Activated CD4-positive, alpha-beta T cell treated with anti-CD3 and anti-CD28 coated beads, Interleukin-2, amount 10 ng/mL, durations not matched to agents 7 days and 5 days (primary cell): ENCODE results near the gene SLC16A2. TPM values are rescaled to one million over a fixed set of nuclear protein-coding genes. Genes with fewer than 3 reads are reported as not detected.
A peak's percentile ranks its signal among the peaks of the same experiment; 100 is the strongest.

Source experiments
- CTCF ChIA-PET: fragments of 350-600 bp; sonication (Branson Sonifier 250); formaldehyde crosslinking; loops from one replicate; lab custom pipeline; 2021; ENCODE audit warnings: antibody characterized with exemption; lab: Charles Lee
- POLR2A ChIA-PET: fragments of 350-600 bp; sonication (Branson Sonifier 250); formaldehyde crosslinking; loops from one replicate; lab custom pipeline; 2021; ENCODE audit warnings: antibody characterized with exemption; lab: Charles Lee
- DNase-seq: peaks from one replicate; pipeline ENCODE4 v3.0.0-alpha.2; 2020
- H3K27ac Mint-ChIP-seq: one replicate; pipeline ENCODE4 v1.8.0; 2021; ENCODE audit warnings: mild to moderate bottlenecking, moderate library complexity, mixed read lengths
- H3K27me3 Mint-ChIP-seq: one replicate; pipeline ENCODE4 v1.8.0; 2021; ENCODE audit warnings: mixed read lengths
- H3K36me3 Mint-ChIP-seq: one replicate; pipeline ENCODE4 v1.8.0; 2021; ENCODE audit warnings: low read depth, mixed read lengths
- H3K4me1 Mint-ChIP-seq: one replicate; pipeline ENCODE4 v1.8.0; 2021; ENCODE audit warnings: mixed read lengths
- H3K4me3 Mint-ChIP-seq: one replicate; pipeline ENCODE4 v1.8.0; 2021; ENCODE audit warnings: mild to moderate bottlenecking, moderate library complexity, mixed read lengths
- H3K9me3 Mint-ChIP-seq: one replicate; pipeline ENCODE4 v1.8.0; 2021; ENCODE audit warnings: mixed read lengths
- total RNA-seq, 2 experiments: library from RNA; stranded (reverse); gene quantifications; one replicate each; pipeline ENCODE4 v1.2.3, GENCODE V29; 2021

SLC16A2 gene
- total RNA-seq = under 1 TPM in 1 of 2 experiments, not detected in 1; 0.12 TPM

- Mint-ChIP-seq H3K9me3 (no peaks in the 10 kb centered on the region), H3K27ac (no peak within 1 kb of the TSS), H3K4me1 (peaks cover 7% of the 10 kb centered on the region), H3K4me3 (peak within 1 kb of the TSS; percentile 53), H3K36me3 (no peaks in the 10 kb centered on the region), H3K27me3 (peaks cover 34% of the 10 kb centered on the region)
- ChIA-PET POLR2A (no interaction called here), CTCF (no interaction called here)
- DNase-seq = peak; percentile 14
Measured at GRCh38 chrX:74421036-74421739, at the start of gene SLC16A2. Gene SLC16A2, plus strand, starts transcription at chrX:74421493. Its CDS starts 145 bp downstream, at chrX:74421638.

DNA sequence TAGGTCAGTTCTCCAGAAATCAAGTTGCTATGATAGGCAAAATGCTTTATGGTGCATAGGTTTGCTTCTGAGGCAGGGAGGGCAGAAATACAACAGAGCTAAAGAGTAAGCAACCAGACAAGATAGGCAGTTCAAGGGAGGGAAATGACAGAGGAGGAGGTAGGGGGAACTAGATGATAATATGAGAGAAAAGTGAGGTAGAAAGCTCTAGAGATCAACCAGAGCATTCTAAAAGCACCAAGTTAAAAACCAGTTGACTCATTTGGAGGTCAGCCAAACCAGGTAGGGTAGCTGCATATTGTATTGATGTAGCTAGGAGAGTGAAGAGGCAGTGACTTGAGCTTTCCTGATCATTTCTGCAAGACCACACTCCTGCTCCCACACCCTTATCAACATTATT, 49.0 kb upstream of the SLC16A2 start:
- Mint-ChIP-seq H3K36me3 (no peaks in the 10 kb centered on the region), H3K27ac (no peak overlapping the region), H3K27me3 (no peaks in the 10 kb centered on the region), H3K4me1 (no peaks in the 10 kb centered on the region), H3K4me3 (no peak overlapping the region), H3K9me3 (no peaks in the 10 kb centered on the region)
- POLR2A ChIA-PET = no interaction called here
- no peak for DNase-seq
- CTCF ChIA-PET = interaction anchor here (0.6 to 1.3 kb wide), 2 partner anchors 9 to 143 kb away, joined by 3 to 4 read pairs; no protein-coding TSS in a partner anchor

DNA sequence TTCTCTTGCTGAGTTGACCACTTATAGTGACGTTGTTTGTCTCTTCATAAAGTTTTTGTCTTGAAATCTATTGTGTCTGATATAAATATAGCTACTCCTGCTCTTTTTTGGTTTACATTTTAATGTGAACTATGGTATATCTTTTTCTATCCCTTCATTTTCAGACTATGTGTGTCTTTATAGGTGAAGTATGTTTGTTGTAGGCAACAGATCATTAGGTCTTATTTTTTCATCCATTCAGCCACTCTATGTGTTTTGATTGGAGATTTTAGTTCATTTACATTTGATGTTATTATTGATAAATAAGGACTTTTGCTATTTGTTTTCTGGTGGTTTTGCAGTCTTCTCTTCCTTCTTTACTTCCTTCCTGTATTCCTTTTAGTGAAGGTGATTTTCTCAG, 44.0 kb upstream of the SLC16A2 start:
- no peaks in the 10 kb centered on the region for H3K9me3 Mint-ChIP-seq
- H3K4me3 Mint-ChIP-seq = no peak overlapping the region
- H3K36me3 Mint-ChIP-seq = no peaks in the 10 kb centered on the region
- H3K27me3 Mint-ChIP-seq = no peaks in the 10 kb centered on the region
- H3K4me1 Mint-ChIP-seq = no peaks in the 10 kb centered on the region
- DNase-seq = no peak
- ChIA-PET POLR2A (no interaction called here), CTCF (no interaction called here)
- no peak overlapping the region for H3K27ac Mint-ChIP-seq

- H3K36me3 Mint-ChIP-seq = no peaks in the 10 kb centered on the region
- no peaks in the 10 kb centered on the region for H3K9me3 Mint-ChIP-seq
- ChIA-PET CTCF (no interaction called here), POLR2A (no interaction called here)
- no peaks in the 10 kb centered on the region for H3K27me3 Mint-ChIP-seq
- H3K4me3 Mint-ChIP-seq = no peak overlapping the region
- peak; percentile 57 for DNase-seq
- H3K27ac Mint-ChIP-seq = no peak overlapping the region
- H3K4me1 Mint-ChIP-seq = no peaks in the 10 kb centered on the region
Measured at GRCh38 chrX:74382613-74383012, 38.7 kb upstream of the SLC16A2 start.

DNA sequence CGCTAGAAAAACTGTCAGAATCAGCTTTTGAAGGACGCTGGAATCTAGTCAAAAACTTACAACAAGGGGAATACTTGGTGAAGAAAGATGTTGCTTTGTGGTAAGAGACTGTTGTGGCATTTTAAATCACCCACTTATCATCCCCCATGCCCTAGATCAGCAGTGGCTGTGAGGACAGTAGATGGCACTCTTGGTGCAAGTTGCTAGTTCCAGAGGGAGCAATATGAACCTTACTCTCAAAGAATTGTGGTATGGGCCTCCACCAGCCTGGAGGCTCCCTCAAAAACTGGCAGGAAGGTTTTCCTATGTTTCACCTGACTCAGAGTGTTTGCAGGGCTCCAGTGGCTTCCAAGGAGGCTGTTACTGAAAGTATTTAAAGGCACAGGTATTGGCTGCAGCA, 37.7 kb upstream of the SLC16A2 start:
- Mint-ChIP-seq H3K4me1 (no peaks in the 10 kb centered on the region), H3K27me3 (no peaks in the 10 kb centered on the region), H3K27ac (no peak overlapping the region), H3K9me3 (no peaks in the 10 kb centered on the region), H3K4me3 (no peak overlapping the region), H3K36me3 (no peaks in the 10 kb centered on the region)
- peak; percentile 10 for DNase-seq
- ChIA-PET POLR2A (no interaction called here), CTCF (no interaction called here)

GRCh38 chrX:74389016-74389722, 32.1 kb upstream of the SLC16A2 start:
- Mint-ChIP-seq H3K27me3 (no peaks in the 10 kb centered on the region), H3K9me3 (no peaks in the 10 kb centered on the region), H3K4me1 (no peaks in the 10 kb centered on the region), H3K27ac (no peak overlapping the region), H3K36me3 (no peaks in the 10 kb centered on the region), H3K4me3 (no peak overlapping the region)
- ChIA-PET CTCF (interaction anchor here (0.6 kb wide), 1 partner anchor 155 kb away, joined by 3 read pairs; no protein-coding TSS in a partner anchor), POLR2A (no interaction called here)
- no peak for DNase-seq

DNA sequence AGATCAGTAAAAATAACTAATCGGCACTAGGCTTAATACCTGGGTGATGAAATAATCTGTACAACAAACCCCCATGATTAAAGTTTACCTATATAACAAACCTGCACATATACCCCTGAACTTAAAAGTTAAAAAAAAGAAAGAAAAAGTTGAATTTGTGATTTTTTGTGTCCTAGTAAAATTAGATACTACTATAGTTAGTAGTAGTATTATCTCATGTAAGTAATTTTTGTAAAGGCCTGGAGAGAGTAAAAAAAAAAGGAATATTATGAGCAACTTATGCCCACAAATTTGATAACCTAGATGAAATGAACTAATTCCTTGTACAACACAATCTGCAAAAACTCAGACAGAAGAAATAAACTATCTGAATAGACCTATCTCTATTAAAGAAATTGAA, 25.7 kb upstream of the SLC16A2 start:
- H3K4me3 Mint-ChIP-seq = no peak overlapping the region
- no peaks in the 10 kb centered on the region for H3K9me3 Mint-ChIP-seq
- POLR2A ChIA-PET = no interaction called here
- H3K36me3 Mint-ChIP-seq = no peaks in the 10 kb centered on the region
- DNase-seq = no peak
- H3K27ac Mint-ChIP-seq = no peak overlapping the region
- H3K27me3 Mint-ChIP-seq = no peaks in the 10 kb centered on the region
- H3K4me1 Mint-ChIP-seq = no peaks in the 10 kb centered on the region
- CTCF ChIA-PET = no interaction called here

GRCh38 chrX:74405973-74406489, 15.3 kb upstream of the SLC16A2 start:
- DNase-seq = no peak
- CTCF ChIA-PET = no interaction called here
- no peaks in the 10 kb centered on the region for H3K9me3 Mint-ChIP-seq
- POLR2A ChIA-PET = no interaction called here
- H3K36me3 Mint-ChIP-seq = no peaks in the 10 kb centered on the region
- H3K27ac Mint-ChIP-seq = no peak overlapping the region
- no peaks in the 10 kb centered on the region for H3K4me1 Mint-ChIP-seq
- H3K4me3 Mint-ChIP-seq = no peak overlapping the region
- no peaks in the 10 kb centered on the region for H3K27me3 Mint-ChIP-seq

- DNase-seq = no peak
- POLR2A ChIA-PET = no interaction called here
- no peak overlapping the region for H3K4me3 Mint-ChIP-seq
- H3K27ac Mint-ChIP-seq = no peak overlapping the region
- no peaks in the 10 kb centered on the region for H3K9me3 Mint-ChIP-seq
- H3K36me3 Mint-ChIP-seq = no peaks in the 10 kb centered on the region
- CTCF ChIA-PET = no interaction called here
- H3K4me1 Mint-ChIP-seq = no peaks in the 10 kb centered on the region
- H3K27me3 Mint-ChIP-seq = no peaks in the 10 kb centered on the region
Measured at GRCh38 chrX:74408304-74408703, 13.0 kb upstream of the SLC16A2 start.

DNA sequence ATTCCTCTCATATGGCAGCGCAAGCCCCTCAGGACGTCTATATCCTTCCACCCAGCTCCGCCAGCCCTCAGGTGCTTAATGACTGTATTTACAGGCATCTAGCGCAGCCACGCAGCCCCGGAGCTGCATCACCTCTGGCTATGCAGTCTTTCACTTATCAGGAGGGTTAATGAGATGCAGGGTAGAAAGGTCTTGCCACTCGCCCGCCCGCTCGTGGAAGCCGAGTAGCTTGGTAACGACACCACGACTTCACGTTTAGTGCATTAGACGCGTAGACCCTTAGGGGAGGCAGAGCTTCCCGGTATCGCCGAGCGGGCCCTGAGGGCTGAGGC, 1.5 kb upstream of the SLC16A2 start:
- H3K27ac Mint-ChIP-seq = no peak overlapping the region
- H3K27me3 Mint-ChIP-seq = peaks cover 34% of the 10 kb centered on the region
- H3K4me3 Mint-ChIP-seq = peak overlapping the region; percentile 15
- ChIA-PET CTCF (interaction anchor here (0.5 kb wide), 1 partner anchor 43 kb away, joined by 3 read pairs; no protein-coding TSS in a partner anchor), POLR2A (no interaction called here)
- H3K4me1 Mint-ChIP-seq = peaks cover 7% of the 10 kb centered on the region
- no peak for DNase-seq
- no peaks in the 10 kb centered on the region for H3K9me3 Mint-ChIP-seq
- no peaks in the 10 kb centered on the region for H3K36me3 Mint-ChIP-seq

- Mint-ChIP-seq H3K27me3 (peaks cover 34% of the 10 kb centered on the region), H3K9me3 (no peaks in the 10 kb centered on the region), H3K27ac (no peak overlapping the region), H3K4me1 (peaks cover 7% of the 10 kb centered on the region), H3K4me3 (peak overlapping the region; percentile 53), H3K36me3 (no peaks in the 10 kb centered on the region)
- CTCF ChIA-PET = no interaction called here
- POLR2A ChIA-PET = no interaction called here
- no peak for DNase-seq
Measured at GRCh38 chrX:74420196-74421035, 877 bp upstream of the SLC16A2 start.

DNA sequence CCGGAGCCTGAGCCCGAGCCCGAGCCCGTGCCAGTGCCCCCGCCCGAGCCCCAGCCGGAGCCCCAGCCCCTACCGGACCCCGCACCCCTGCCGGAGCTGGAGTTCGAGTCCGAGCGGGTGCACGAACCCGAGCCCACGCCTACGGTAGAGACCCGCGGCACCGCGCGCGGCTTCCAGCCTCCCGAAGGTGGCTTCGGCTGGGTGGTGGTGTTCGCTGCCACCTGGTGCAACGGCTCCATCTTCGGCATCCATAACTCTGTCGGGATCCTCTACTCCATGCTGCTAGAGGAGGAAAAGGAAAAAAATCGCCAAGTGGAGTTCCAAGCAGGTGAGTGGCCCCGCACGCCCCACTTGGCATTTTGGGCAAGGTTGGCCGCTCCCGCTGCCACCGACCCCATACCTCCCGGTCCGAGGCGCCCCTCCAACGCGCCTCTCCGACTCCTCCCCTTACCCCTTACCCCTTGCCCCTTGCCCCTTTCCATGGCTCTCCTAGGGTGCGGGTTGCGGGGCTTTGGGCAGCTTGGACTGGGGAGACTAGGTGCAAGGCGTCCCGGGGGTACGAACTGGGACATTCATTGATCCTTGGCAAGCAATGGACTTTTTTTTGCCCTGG, 553 bp downstream of the SLC16A2 start:
- Mint-ChIP-seq H3K4me3 (no peak overlapping the region), H3K27me3 (peaks cover 30% of the 10 kb centered on the region), H3K4me1 (peaks cover 7% of the 10 kb centered on the region), H3K27ac (no peak overlapping the region), H3K9me3 (no peaks in the 10 kb centered on the region), H3K36me3 (no peaks in the 10 kb centered on the region)
- POLR2A ChIA-PET = no interaction called here
- CTCF ChIA-PET = no interaction called here
- no peak for DNase-seq
